ENCODE data around the gene SPCS2.

GRCh38 chr11:74936976-74937375 lies 12.1 kb upstream of the SPCS2 start:
- no peak for TF ChIP-seq CTCF (IDR thresholded peaks at IDR 0.05; ENCODE audit: insufficient read depth, low read depth, low read length)
- TF ChIP-seq EZH2 (IDR thresholded peaks at IDR 0.05; ENCODE audit: insufficient read depth, low read length) = no peak
